GM10266 (cell line): ENCODE data around the gene POLN.

ENCODE experiments used
- DNase-seq: peaks from one replicate; pipeline ENCODE4 v3.0.0; 2012; ENCODE audit errors: extremely low spot score
- CTCF ChIP-seq: IDR thresholded peaks from 2 replicates; pipeline ENCODE4 v1.5.1; 2012; ENCODE audit warnings: mild to moderate bottlenecking, low read depth; ENCODE audit not compliant: control insufficient read depth, insufficient read depth; ENCODE audit errors: missing control alignments

POLN gene

GRCh38 chr4:2025817-2026216 is 216.1 kb downstream of the POLN start:
- DNase-seq = no peak
- TF ChIP-seq CTCF = no peak

GRCh38 chr4:2024683-2025082 is 217.2 kb downstream of the POLN start:
- DNase-seq = no peak
- no peak for TF ChIP-seq CTCF
